ENCODE measurements around the gene ADGRD2. TPM values are rescaled to one million over a fixed set of nuclear protein-coding genes. Genes with fewer than 3 reads are reported as not detected.

Gene ADGRD2
- total and polyA plus RNA-seq, 2 donors from 2014 or later = not detected

GRCh38 chr9:124475868-124476690 is 25.8 kb downstream of the ADGRD2 start:
- TF ChIP-seq CTCF (IDR thresholded peaks at IDR 0.05; ENCODE audit: borderline replicate concordance, extremely low read depth, insufficient read depth) = no peak
- Histone ChIP-seq H3K27ac (ENCODE audit: low read depth in 2 of 2, low read length in 2 of 2) (no peak overlapping the region), H3K4me1 (ENCODE audit: control insufficient read depth in 2 of 3, insufficient read depth in 2 of 3, low read depth in 1 of 3, low read length in 3 of 3) (no peaks in the 10 kb centered on the region), H3K4me3 (ENCODE audit: low read length in 3 of 3) (no peak overlapping the region), H3K27me3 (ENCODE audit: control insufficient read depth, insufficient read depth, low read length) (peaks cover 11% of the 10 kb centered on the region), H3K36me3 (ENCODE audit: control insufficient read depth in 2 of 3, insufficient read depth in 3 of 3, low read length in 3 of 3) (no peaks in the 10 kb centered on the region), H3K9ac (ENCODE audit: low read length in 3 of 3) (no peak overlapping the region), H3K9me3 (ENCODE audit: control insufficient read depth in 2 of 3, insufficient read depth in 1 of 3, low read length in 3 of 3) (no peaks in the 10 kb centered on the region)
- intact Hi-C loops (cut with DNase I) = no loop called here
- FAIRE-seq = no peak
- DNase-seq = no peak

- no peak overlapping the region for H3K4me3 ChIP-seq (ENCODE audit: low read length in 3 of 3)
Observed at GRCh38 chr9:124477211-124477647, 27.0 kb downstream of the ADGRD2 start.

GRCh38 chr9:124477648-124478285 is 27.5 kb downstream of the ADGRD2 start:
- Histone ChIP-seq H3K27ac (ENCODE audit: low read depth in 2 of 2, low read length in 2 of 2) (no peak overlapping the region), H3K9ac (ENCODE audit: low read length in 3 of 3) (no peak overlapping the region), H3K36me3 (ENCODE audit: control insufficient read depth in 2 of 3, insufficient read depth in 3 of 3, low read length in 3 of 3) (no peaks in the 10 kb centered on the region), H3K27me3 (ENCODE audit: control insufficient read depth, insufficient read depth, low read length) (peaks cover 11% of the 10 kb centered on the region), H3K4me3 (ENCODE audit: low read length in 3 of 3) (no peak overlapping the region), H3K4me1 (ENCODE audit: control insufficient read depth in 2 of 3, insufficient read depth in 2 of 3, low read depth in 1 of 3, low read length in 3 of 3) (no peaks in the 10 kb centered on the region), H3K9me3 (ENCODE audit: control insufficient read depth in 2 of 3, insufficient read depth in 1 of 3, low read length in 3 of 3) (peaks cover 0 to under 1% (median 0%) of the 10 kb centered on the region in 3 donors)
- no peak for FAIRE-seq
- DNase-seq = peak in 2 of 5 donors; percentile 30 to 33
- TF ChIP-seq CTCF (IDR thresholded peaks at IDR 0.05; ENCODE audit: borderline replicate concordance, extremely low read depth, insufficient read depth) = no peak
- intact Hi-C loops (cut with DNase I) = no loop called here

More at GRCh38 chr9:124477211-124477647, 27.0 kb downstream of the ADGRD2 start:
- H3K9me3 ChIP-seq (ENCODE audit: control insufficient read depth in 2 of 3, insufficient read depth in 1 of 3, low read length in 3 of 3) = no peaks in the 10 kb centered on the region
- H3K27me3 ChIP-seq (ENCODE audit: control insufficient read depth, insufficient read depth, low read length) = peaks cover 11% of the 10 kb centered on the region
- H3K36me3 ChIP-seq (ENCODE audit: control insufficient read depth in 2 of 3, insufficient read depth in 3 of 3, low read length in 3 of 3) = no peaks in the 10 kb centered on the region
- FAIRE-seq (no peak), DNase-seq (no peak)
- TF ChIP-seq CTCF (IDR thresholded peaks at IDR 0.05; ENCODE audit: borderline replicate concordance, extremely low read depth, insufficient read depth) = no peak
- H3K4me1 ChIP-seq (ENCODE audit: control insufficient read depth in 2 of 3, insufficient read depth in 2 of 3, low read depth in 1 of 3, low read length in 3 of 3) = no peaks in the 10 kb centered on the region
- intact Hi-C loops (cut with DNase I) = no loop called here
- H3K27ac ChIP-seq (ENCODE audit: low read depth in 2 of 2, low read length in 2 of 2) = no peak overlapping the region
- H3K9ac ChIP-seq (ENCODE audit: low read length in 3 of 3) = no peak overlapping the region

Data from kidney (tissue), 14 donors.